GM19023 (cell line): ENCODE data around the gene EEA1.
"Not testable (repeated sequence)": the region's sequence is repeated elsewhere in the genome, so short reads cannot be mapped to it uniquely, and the experiment has no call there.

Source experiments
- ATAC-seq: cut with Tn5 transposase; IDR thresholded peaks from one replicate; pipeline ENCODE4 v1.9.1; 2021; ENCODE audit warnings: mild to moderate bottlenecking, moderate library complexity; ENCODE audit not compliant: unreplicated experiment

Gene EEA1

DNA sequence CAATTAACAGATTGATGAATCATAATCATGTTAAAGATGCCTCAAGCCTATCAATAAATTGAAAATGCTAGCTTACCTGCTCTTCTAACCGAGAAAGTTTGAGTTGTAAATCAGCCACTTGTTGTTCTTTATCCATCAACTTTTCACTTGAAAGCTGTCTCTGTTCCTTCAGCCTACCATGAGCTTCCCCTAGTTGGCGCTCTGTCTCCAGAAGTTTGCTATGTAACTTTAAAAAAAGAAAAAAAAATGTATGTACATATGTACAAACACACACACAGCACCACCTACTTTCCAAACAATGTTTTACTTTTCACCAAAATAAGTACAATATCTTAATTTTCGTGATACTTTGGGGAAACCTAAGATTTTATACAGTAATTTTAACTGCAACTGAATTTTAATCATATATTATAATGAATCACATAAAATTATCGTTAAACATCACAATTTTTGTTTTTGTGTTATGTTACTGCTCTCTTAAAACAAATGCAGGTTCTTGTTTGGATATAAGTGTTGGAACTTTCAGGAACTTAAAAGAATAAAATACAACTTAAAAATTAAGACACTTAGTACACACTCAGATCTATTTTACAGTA is 101.2 kb downstream of the EEA1 start:
- no peak for ATAC-seq

DNA sequence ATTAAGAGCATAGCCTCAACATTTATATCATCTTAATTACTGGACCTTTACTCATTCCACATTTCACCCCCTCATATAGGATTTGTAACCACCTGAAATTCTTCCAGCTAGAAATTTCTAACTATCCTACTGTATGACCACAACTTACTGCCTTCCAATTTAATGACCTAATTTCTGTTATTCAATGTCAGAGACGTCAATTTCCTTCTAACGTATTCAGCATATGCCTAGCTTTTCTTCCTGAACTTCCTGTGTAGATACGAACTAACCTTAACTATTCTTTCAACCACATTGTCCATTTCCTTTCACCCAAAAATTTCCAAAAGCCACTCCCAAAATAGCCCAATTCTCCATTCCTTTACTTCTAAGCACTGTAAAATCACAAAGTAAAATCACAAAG is 108.0 kb downstream of the EEA1 start:
- no peak for ATAC-seq

DNA sequence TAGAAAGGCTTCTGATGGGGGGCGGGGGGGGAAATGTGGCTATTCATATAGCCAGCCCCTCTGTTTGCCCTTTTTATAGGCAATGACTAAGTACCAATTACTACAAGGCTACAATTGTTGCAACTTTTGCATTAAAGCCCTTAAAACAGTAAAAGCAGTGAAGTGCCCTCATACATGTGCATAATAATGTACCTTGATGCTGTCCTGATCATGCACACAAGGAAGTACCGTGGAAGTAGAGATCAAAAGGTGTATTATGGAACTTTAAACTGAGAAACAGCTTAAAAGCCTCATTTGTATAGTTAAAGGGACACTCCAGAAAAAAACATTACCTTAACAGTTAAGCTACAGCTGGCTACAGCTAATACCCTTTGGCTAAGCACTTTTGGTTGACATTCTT is 114.5 kb downstream of the EEA1 start:
- ATAC-seq: no peak

DNA sequence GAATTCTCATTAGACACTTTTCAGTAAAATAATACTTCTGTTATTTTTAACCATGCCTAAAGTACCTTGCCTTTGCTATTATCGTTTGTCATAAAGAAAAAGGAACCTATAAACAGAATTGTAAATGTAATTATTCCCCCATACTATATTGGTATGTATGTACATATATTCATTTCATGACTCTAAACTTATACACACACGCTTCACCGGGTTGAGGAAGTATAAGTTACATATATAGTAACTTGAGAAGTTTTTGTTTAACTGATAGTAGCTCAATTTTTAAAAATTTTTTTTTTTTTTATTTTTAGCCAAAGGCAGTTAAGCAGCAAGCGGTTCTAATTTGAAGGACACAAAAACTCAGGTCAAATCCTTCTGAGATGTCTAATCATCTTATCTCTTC is 118.7 kb downstream of the EEA1 start:
- no peak for ATAC-seq

DNA sequence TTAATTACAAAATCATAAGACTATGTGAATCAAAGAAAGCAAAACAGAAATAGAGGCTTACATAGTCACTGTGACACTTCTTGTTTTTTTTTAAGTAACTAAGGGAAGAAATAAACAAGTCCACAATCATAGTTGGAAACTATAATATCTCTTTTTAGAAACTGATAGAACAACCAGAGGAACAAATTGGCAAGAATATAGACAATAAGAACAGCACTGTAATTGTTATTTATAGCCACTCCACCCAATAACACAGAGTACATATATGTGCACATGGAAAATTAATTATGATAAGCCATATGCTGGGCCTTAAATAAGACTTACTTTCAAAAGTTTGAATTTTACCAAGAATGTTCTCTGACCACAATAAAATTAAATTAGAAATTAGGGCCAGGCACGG is 125.2 kb downstream of the EEA1 start:
- ATAC-seq: no peak

DNA sequence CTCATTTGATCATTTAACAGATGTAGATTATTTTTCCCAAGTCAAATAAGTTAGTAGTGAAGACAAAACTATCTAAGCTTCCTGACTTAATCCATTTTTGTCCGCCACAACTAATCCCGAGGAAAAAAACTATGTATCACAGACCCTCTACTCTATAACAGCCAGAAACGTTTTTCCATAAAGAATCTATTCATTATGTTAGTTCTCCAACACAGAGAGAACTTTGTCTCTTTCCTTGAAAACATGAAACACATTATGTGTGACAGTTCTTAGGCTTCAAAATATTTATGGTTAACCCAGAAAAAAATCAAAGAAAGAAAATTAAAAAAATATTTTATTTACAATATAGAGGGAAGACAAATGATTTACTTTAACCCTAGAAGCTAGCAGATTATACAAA is 126.2 kb downstream of the EEA1 start:
- ATAC-seq: no peak

- no peak for ATAC-seq
Observed at GRCh38 chr12:92796650-92797049, 132.4 kb downstream of the EEA1 start.

- no peak for ATAC-seq
Observed at GRCh38 chr12:92794814-92795213, 134.3 kb downstream of the EEA1 start.

- not testable (repeated sequence) for ATAC-seq
Observed at GRCh38 chr12:92794356-92794755, 134.7 kb downstream of the EEA1 start.

DNA sequence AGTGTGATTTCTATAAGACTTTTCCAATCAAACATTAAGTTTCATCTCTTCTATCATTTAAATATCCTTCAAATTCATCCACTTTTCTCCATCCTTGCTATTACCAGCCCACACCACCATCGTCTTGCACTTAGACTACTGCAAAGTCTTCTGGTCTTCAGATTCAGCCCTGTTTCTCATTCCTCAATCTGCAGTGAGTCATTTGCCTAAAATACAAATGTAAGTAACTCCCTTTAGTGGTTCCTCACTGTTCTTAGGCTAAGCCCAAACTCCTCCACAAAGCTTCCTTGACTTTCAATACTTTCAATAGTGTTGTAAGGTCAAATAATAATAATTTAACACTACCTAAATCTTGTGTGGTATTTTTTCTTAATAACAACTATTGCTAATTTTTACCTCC is 143.1 kb downstream of the EEA1 start:
- ATAC-seq: no peak

- no peak for ATAC-seq
Observed at GRCh38 chr12:92785563-92785950, 143.5 kb downstream of the EEA1 start.

GRCh38 chr12:92784797-92785562 is 144.1 kb downstream of the EEA1 start:
- ATAC-seq: peak; percentile 97

DNA sequence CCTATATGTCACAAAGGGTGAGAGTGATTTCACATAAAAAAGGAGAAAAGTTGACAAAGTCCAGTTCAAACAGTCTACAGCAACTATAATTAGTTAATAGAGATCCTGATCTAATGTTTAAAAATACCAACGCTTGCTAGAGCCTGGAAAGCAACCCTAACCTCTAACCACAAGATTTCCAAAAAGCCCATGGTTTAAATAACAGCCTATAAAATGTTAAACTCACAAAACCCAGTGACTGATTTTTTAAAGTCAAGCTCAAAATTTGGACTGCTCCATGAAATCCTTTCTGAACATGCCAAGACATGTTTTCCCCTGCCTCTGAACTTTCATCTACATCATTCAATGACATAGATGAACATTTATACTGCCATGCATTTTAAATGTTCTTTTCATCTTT is 144.7 kb downstream of the EEA1 start:
- no peak for ATAC-seq

- ATAC-seq: no peak
Observed at GRCh38 chr12:92779902-92780301, 149.2 kb downstream of the EEA1 start.

GRCh38 chr12:92778525-92778924 is 150.6 kb downstream of the EEA1 start:
- no peak for ATAC-seq

- no peak for ATAC-seq
Observed at GRCh38 chr12:92775416-92775815, 153.7 kb downstream of the EEA1 start.

DNA sequence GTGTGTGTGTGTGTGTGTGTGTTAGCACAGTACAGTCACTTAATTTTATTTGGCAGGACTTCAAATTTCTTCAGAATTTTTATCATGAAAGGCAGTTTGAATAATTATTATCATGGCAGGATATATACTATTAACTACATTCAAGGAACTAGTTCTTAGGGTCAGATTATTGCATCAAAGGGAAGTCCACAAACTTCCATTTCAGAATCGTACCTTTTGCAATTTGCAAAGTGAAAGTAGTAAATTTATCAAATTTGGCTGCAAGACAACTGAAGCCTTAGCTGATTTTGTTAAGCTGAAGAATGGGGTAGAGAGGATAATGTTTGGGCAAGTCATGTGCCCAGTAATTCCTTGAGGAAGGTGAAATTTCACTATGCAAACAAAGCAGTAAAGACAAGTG is 158.1 kb downstream of the EEA1 start:
- ATAC-seq: no peak

GRCh38 chr12:92769124-92769901 is 159.8 kb downstream of the EEA1 start:
- peak; percentile 76 for ATAC-seq

DNA sequence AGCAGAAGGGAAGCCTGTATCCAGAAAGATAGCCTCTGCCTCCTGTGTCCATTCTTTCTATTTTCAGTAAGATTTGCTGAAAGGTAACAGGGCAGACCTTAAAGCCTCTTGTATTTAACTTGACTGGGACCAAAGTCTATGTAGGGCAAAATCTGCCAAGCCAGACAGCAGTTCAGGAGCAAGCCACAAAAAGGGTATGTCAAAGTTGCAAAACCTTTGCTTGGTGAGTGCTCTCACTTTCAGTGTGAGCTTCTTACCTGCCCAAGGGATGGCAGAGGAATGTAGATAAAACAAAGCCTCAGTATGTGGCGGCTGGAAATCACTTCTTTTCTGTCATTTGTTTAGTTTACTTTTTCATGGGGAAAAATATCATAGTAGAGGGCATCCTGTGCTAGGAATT is 163.2 kb downstream of the EEA1 start:
- no peak for ATAC-seq

- ATAC-seq: no peak
Observed at GRCh38 chr12:92764831-92765230, 164.3 kb downstream of the EEA1 start.

DNA sequence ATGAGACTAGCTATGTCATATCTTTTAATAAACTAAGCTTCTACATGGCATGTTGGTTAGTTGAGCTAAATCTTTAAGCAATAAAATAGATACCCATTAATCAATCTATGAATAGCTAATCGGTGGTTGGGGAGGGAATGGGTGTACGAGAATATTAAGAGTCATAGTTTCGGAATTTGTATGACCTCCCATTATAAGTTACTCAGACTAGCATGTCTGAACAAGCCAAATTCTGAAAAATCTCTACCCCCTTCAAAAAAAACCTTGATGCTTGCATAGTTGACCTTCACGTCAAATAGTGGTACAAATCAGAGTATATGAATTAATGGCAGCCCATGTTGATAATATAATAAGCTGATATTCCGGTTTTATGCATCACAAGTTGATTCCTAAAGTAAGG is 166.3 kb downstream of the EEA1 start:
- no peak for ATAC-seq

GRCh38 chr12:92759634-92760268 is 169.3 kb downstream of the EEA1 start:
- ATAC-seq: no peak
